Dendritic cell treated with granulocyte-macrophage colony-stimulating factor and Interleukin-4, amounts not matched to agents 40 ng/mL and 50 ng/mL, for 4 days (primary cell): ENCODE measurements around the gene ARHGAP22.
A peak's percentile ranks its signal among the peaks of the same experiment; 100 is the strongest.

Source experiments
- H3K27ac Mint-ChIP-seq: one replicate; pipeline ENCODE4 v1.8.0; 2022; ENCODE audit warnings: mild to moderate bottlenecking, mixed read lengths
- H3K27me3 Mint-ChIP-seq: one replicate; pipeline ENCODE4 v1.8.0; 2022; ENCODE audit warnings: mild to moderate bottlenecking, mixed read lengths
- H3K36me3 Mint-ChIP-seq: one replicate; pipeline ENCODE4 v1.8.0; 2022; ENCODE audit warnings: low read depth, mixed read lengths
- H3K4me1 Mint-ChIP-seq: one replicate; pipeline ENCODE4 v1.8.0; 2022; ENCODE audit warnings: low read depth, mixed read lengths
- H3K4me3 Mint-ChIP-seq: one replicate; pipeline ENCODE4 v1.8.0; 2022; ENCODE audit warnings: mild to moderate bottlenecking, moderate library complexity, mixed read lengths
- H3K9me3 Mint-ChIP-seq: one replicate; pipeline ENCODE4 v1.8.0; 2022; ENCODE audit warnings: mixed read lengths
- intact Hi-C: fragments of 100-400 bp; cut with micrococcal nuclease; formaldehyde crosslinking; loops from one replicate; pipeline ENCODE4 v1.15.0; 2022

The ARHGAP22 gene

DNA sequence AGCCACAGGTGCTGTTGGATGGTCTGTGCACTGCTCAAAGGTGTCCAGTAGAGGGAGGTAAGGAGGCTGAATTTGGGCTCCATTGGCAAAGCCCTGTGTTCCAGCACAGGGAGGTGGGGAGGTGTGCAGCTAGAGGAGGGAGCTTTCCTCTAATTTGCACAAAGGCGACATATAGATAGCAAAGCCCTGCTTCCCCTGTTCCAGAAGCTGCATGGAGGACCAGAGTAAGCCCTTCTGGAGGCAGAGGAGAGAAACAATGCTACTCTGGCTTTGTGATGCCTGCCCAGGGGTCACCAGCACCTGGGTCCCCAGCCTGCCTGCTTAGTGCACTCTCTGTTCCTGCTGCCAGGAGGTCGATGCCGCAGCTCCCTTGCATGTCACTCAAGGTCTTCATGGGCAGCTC lies 3.4 kb upstream of the ARHGAP22 start:
- Mint-ChIP-seq H3K27ac (peak overlapping the region; percentile 43), H3K27me3 (peaks cover 5% of the 10 kb centered on the region), H3K9me3 (peaks cover 9% of the 10 kb centered on the region), H3K4me3 (no peak overlapping the region), H3K4me1 (peaks cover 91% of the 10 kb centered on the region), H3K36me3 (peaks cover 7% of the 10 kb centered on the region)
- intact Hi-C loops, result loop anchor here (1.0 to 5.0 kb wide), 2 partner anchors 36 to 48 kb away; no protein-coding TSS in a partner anchor

DNA sequence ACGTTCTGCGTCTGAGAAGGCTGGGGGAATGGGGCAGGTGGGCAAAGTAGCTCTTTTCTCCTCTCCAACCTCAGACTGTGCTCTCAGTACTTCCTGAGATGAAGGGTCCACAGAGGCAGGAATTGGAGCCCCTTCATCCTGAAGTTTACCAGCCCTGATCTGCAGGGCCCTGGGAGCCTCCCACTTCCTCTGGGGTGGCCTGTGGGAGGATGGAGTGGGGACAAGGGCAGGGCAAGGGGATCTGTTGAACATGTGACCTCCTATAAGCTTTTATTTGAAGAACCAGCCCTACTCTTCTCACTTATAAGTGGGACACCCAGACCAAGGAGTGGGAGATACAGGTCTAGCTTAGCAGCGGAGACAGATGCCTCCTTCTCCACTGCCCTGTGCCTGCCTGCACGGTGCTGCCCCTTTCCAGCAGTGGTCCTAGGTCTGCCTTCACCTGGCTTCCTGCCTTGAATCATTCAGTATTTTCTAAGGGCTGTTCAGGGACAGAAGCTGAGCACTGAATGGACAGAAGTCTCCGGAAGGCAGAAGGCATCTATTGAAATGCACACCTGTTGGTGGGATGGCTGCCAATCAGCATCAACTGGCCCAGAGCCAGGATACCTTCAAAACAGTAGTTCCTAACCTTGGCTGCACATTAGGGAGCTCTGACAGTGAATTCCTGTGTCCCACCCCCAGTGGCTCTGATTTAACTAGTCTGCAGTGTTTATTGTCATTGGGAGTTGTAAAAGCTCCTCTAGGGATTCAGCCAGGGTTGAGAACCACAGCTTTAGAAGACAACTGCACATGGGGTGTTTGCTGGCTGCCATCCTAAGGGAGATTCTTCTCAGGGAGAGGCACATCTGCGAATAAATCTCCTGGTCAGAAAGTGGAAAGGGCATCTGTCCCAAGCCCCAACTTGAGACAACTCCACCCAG lies 2.7 kb upstream of the ARHGAP22 start:
- intact Hi-C loops, result loop anchor here (1.0 to 5.0 kb wide), 2 partner anchors 35 to 49 kb away; no protein-coding TSS in a partner anchor
- peak overlapping the region; percentile 69 for H3K27ac Mint-ChIP-seq
- H3K27me3 Mint-ChIP-seq, result peaks cover 5% of the 10 kb centered on the region
- H3K36me3 Mint-ChIP-seq, result peaks cover 7% of the 10 kb centered on the region
- peaks cover 88% of the 10 kb centered on the region for H3K4me1 Mint-ChIP-seq
- peaks cover 9% of the 10 kb centered on the region for H3K9me3 Mint-ChIP-seq
- no peak overlapping the region for H3K4me3 Mint-ChIP-seq

DNA sequence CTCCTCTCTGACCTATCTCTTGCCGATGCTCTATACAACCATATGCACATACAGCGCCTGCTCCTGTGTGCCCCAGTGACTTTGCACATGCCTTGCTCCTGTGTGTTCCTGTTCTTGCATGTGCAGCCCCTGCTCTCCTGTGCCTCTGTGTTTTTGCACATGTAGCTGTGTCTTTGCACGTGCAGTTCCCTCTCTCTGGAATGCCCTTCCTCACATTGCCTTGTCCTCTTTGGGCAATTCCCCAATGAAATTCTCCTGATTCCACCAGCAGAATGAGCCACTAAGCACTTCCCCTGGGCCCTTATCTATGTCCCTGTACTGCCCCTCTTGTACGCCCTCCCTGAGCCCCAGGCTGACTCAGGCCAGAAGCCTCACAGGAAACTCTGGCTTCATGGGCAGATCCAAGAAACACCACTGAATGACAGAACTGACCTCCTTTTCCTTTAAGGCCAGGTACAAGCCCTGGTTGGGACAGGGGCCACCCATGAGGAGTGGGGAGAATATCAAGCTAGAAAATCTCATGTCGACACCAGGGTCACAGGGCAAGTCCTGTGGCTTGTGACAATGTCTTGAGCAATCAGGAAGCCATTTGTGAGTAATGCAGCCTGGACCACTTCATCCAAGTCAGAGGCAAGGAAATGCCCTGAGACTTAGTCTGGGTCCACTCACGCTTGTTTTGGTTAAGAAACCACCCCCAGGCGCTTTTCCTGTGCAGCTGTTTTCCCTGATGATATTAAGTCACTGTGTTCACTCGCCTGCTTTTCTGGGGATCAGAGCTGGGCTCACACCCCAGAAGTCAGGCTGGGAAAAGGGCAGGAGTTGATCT lies 1.9 kb upstream of the ARHGAP22 start:
- Mint-ChIP-seq H3K27ac (peak overlapping the region; percentile 69), H3K4me3 (no peak overlapping the region), H3K4me1 (peaks cover 81% of the 10 kb centered on the region), H3K9me3 (peaks cover 2% of the 10 kb centered on the region), H3K36me3 (peaks cover 7% of the 10 kb centered on the region), H3K27me3 (peaks cover 5% of the 10 kb centered on the region)
- intact Hi-C loops, result loop anchor here (5.0 kb wide), 1 partner anchor 34 kb away; no protein-coding TSS in a partner anchor

DNA sequence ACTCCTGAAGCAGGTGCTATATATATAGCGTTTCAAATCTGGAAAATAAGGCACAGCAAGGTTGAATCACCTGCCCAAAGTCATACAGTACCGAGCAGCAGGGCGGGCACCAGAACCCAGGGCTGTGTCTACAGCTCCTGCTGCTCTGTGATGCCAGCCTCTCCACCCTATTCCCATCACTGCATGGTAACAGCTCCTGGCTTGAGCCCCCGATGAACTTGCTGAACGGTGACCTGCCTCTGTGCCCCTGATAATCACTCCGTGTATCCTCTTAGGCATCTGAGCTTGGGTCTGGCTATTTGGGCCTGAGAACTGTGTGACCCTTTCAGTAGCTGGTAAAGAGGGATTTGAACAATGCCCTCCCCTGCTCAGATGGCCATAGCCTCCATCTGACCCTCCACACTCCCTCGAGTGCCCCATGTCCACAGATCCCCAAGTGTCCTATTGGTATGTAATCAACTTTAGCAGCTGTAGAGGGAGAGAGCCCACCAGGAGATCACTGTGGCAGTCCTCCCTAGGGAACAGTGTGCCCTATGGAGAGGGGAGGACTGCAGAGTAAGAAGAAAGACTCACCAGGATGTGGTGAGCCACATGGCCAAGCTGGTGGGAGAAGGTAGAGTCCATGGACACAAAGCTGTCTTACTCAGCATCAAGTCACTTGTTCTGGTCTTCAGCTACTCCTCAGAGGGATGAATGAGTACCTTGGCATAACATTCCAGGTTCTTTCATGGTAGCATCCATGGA lies 1.1 kb upstream of the ARHGAP22 start:
- H3K4me1 Mint-ChIP-seq, result peaks cover 73% of the 10 kb centered on the region
- intact Hi-C loops, result loop anchor here (2.0 to 5.0 kb wide), 2 partner anchors 34 to 53 kb away; no protein-coding TSS in a partner anchor
- H3K4me3 Mint-ChIP-seq, result no peak overlapping the region

DNA sequence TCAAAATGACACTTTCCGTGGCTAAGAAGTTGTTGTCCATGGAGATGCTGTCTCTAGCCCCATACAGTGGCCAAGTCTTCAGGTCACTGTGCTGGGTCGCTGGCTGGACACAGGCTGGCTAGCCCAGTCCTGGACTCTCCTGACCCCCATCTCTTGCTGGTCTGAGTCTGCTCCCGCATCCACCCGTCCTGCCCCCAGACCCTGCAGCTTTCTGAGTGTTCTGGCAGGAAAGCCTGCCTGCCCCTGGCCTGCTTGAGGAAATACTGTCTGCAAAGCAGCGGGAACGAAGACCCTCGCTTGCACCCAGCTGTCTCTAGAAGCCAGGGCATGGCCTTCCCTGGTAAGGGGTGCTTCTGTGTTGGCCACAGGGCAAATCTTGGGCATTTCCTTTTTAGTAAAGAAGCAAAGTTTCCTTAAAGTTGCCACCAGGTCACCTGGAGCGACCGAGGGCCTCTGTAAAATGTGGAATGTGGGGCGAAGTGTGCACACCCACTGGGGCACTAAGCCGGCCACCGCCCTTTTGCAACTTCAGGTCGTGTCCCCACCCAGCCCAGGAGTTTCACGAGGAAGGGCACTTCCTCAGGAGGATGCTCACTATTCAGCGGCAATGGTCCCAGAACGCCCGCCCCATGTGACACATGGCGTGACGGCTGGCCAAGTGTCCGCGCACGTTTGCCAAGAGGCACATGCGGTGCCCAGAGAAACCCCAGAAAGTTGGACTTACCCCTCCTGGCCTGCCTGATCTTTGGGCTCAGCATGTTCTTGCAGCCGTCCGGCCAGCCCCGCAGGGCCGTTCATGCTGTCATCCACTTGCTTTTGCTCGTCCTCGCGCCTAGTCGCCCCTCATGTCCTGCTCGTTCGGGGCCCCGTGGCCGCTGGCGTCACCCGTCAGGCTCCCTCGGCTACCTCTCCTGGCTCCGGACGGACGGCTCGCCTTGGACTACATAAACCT lies 558 bp downstream of the ARHGAP22 start:
- Mint-ChIP-seq H3K27ac (peak overlapping the region; percentile 49), H3K4me1 (peaks cover 66% of the 10 kb centered on the region), H3K27me3 (peaks cover 7% of the 10 kb centered on the region), H3K36me3 (peaks cover 7% of the 10 kb centered on the region), H3K4me3 (peak overlapping the region; percentile 66), H3K9me3 (no peaks in the 10 kb centered on the region)
- intact Hi-C loops, result loop anchor here (2.0 kb wide), 1 partner anchor 52 kb away; no protein-coding TSS in a partner anchor

More for the DNA sequence above, 1.1 kb upstream of the ARHGAP22 start:
- Mint-ChIP-seq H3K27ac (peak overlapping the region; percentile 69), H3K36me3 (peaks cover 7% of the 10 kb centered on the region), H3K27me3 (peaks cover 5% of the 10 kb centered on the region), H3K9me3 (no peaks in the 10 kb centered on the region)

DNA sequence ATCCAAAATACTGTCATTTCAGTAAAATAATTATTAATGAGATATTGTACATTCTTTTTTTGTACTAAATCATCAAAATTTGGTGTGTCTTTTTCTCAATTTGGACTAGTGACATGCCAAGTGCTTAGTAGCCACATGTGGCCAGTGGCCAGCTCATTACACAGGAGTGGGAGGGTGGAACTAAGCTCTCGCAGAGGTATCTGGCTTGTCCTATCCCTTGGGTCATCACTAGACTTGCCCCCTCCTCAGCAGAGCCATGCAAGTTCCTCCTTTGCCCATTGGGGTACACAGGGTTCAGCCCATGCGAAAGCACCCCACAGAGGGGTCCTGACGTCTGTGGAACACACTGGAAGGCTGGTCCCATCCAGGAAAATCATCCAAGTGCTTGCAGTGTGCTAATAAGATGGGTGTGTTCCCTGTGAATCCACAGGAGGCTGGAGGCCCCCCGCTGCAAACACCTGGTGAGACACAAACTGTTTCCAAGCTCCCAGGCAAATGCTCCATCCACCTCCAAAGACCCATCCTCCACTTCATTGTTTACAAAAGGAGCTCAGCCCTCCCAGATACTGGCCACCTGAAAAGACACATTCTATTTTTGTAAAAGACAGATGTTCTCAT lies 1.3 kb downstream of the ARHGAP22 start:
- Mint-ChIP-seq H3K27ac (peak overlapping the region; percentile 49), H3K4me3 (peak overlapping the region; percentile 66), H3K4me1 (peaks cover 72% of the 10 kb centered on the region), H3K36me3 (peaks cover 10% of the 10 kb centered on the region), H3K9me3 (no peaks in the 10 kb centered on the region), H3K27me3 (peaks cover 10% of the 10 kb centered on the region)
- intact Hi-C loops, result loop anchor here (2.0 kb wide), 1 partner anchor 51 kb away; no protein-coding TSS in a partner anchor

DNA sequence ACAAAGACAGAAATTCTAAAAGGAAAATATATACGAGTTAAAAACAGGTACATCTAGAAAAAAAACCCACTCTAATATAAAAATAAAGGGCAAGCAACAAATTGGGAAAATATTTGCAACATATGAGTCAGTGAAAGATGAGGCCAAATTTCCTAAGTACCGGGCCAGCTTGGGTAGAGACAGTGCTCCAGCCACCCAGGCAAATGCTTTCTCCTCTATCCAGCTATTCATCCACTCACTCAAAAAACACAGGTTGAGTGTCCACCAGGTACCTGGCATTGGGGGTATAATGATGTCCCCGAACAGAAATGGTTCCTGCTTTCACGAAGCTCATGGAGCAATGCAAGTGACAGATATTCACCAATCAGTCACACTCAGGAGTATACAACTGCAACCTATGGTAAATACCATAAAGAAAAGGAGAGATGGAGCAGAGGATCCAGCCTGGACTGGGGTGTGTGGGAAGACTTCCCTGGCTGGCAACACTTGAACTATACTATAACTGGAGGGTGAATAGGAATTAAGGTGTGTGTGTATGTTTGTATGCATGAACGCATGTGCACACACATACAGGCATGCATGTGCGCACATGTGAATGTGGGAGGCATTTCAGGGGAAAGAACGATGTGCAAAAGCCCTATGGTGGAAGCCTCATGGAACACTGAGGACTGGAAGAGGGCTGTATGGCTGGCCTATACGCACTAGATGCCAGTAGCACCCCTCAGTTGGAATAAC lies 2.3 kb downstream of the ARHGAP22 start:
- intact Hi-C loops, result no loop called here
- Mint-ChIP-seq H3K27me3 (peaks cover 11% of the 10 kb centered on the region), H3K4me1 (peaks cover 65% of the 10 kb centered on the region), H3K36me3 (peaks cover 20% of the 10 kb centered on the region), H3K4me3 (no peak overlapping the region), H3K9me3 (no peaks in the 10 kb centered on the region), H3K27ac (no peak overlapping the region)

DNA sequence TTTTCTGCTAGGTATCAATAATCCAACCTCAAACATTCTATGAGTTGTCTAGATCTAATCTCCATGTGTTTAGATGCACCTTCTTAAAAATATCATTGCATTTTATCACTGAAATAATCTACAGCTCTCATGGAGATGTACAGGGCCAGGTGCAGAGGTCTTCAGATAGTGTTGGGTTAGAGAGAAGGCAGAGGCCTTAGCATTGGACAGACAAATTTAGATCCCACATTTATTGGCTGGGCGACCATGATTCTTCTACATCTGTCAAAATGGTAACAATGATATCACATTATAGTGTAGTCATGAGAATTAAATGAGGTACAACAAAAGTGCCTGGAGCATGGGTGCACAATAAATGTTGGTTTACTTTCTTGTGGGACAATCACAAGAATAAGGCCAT lies 3.1 kb downstream of the ARHGAP22 start:
- peaks cover 26% of the 10 kb centered on the region for H3K36me3 Mint-ChIP-seq
- peaks cover 63% of the 10 kb centered on the region for H3K4me1 Mint-ChIP-seq
- H3K27ac Mint-ChIP-seq, result no peak overlapping the region
- no peaks in the 10 kb centered on the region for H3K9me3 Mint-ChIP-seq
- H3K4me3 Mint-ChIP-seq, result no peak overlapping the region
- peaks cover 15% of the 10 kb centered on the region for H3K27me3 Mint-ChIP-seq
- intact Hi-C loops, result no loop called here

DNA sequence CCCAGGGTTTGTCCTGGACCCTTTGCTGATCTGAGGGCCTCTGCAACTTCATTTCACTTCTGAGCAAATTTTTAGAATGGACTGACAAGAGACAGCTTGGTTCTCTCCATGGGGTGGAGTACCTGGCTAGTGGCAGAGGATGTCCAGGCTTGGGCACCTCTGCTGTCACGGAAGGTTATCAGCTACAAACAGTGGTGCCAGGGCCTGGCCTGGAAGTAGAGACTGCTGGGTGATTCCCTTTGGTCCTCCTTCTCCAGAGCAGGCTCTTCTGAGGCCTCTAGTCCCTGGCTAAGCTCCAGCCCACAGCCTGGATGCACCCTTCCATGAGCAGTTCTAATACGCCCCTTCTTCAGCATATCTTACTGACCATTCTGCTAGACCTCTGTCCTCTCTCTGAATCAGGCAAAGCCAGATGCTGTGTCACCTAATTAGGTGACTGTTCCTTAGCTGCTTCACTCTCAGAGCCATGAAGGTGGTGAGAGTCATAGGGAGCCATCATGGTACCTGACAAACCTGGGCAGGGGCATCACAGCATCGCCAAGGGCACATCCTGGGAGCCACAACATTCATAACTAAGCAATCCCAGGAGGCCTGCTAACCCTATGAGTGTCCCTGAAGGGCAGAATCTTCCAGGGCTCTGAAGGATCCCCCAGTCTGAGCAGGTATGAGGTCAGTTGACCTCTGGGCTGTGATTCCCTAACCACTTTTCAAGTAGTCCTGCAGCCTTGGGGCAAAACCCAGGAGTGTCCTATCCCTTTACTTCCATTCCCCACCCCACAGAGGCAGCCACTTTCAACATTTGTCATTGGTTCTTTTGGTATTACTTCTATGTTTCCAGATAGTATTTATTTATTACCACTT lies 4.0 kb downstream of the ARHGAP22 start:
- intact Hi-C loops, result no loop called here
- no peak overlapping the region for H3K4me3 Mint-ChIP-seq
- peaks cover 54% of the 10 kb centered on the region for H3K4me1 Mint-ChIP-seq
- H3K9me3 Mint-ChIP-seq, result no peaks in the 10 kb centered on the region
- peaks cover 27% of the 10 kb centered on the region for H3K36me3 Mint-ChIP-seq
- H3K27me3 Mint-ChIP-seq, result peaks cover 15% of the 10 kb centered on the region
- H3K27ac Mint-ChIP-seq, result no peak overlapping the region

DNA sequence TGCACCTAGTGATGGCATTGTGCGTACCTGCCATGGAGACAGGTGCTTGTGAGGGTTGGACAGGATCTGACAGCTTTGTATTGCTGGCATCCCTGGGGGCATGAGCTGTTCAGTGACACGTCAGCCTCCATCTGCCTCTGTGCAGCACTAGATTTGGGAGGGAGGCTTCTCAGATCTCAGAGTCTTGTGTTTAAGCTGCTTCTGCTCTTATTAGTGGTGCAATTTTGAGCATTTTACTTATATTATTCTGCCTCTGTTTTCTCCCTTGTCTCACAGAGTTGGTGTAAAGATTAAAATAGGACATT lies 5.1 kb downstream of the ARHGAP22 start:
- Mint-ChIP-seq H3K9me3 (no peaks in the 10 kb centered on the region), H3K4me1 (peaks cover 43% of the 10 kb centered on the region), H3K36me3 (peaks cover 27% of the 10 kb centered on the region), H3K27me3 (peaks cover 19% of the 10 kb centered on the region), H3K27ac (no peak overlapping the region), H3K4me3 (no peak overlapping the region)
- intact Hi-C loops, result no loop called here
